ENCODE results near the gene ADGRG1. TPM values are rescaled to one million over a fixed set of nuclear protein-coding genes. Genes with fewer than 3 reads are reported as not detected.
"Not testable (repeated sequence)": the region's sequence is repeated elsewhere in the genome, so short reads cannot be mapped to it uniquely, and the experiment has no call there.

Gene ADGRG1
- total RNA-seq, 1 experiment from 2014 or later: 20.6 TPM

DNA sequence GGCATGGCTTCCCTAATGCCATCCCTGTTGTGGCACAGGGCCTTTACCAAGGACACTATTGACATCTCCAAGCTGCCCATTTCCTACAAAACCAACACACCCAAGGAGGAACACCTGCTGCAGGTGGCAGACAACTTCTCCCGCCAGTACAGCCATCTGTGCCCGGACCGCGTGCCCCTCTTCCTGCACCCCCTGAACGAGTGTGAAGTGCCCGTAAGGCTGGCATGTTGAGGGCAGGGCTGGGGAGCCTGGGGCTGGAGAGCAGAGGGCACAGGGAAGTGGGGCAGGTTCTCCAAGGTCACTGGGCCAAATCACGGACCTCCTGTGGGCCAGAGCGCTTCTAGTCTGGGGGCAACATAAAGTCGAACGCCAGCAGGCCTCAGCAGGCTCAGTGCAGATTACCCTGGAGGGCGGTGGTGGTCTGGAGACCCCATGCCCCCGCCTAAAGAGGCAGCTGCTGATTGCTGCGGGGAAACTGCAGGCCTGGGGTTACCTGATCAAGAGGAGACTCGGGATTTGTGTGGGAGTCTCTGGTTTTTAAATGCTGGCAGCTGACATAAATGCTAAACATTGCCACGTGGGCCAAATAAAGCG lies 70.5 kb downstream of the ADGRG1 start:
- DNase-seq (ENCODE audit: low read depth): no peak

GRCh38 chr16:57699481-57699880 lies 71.1 kb downstream of the ADGRG1 start:
- no peak for DNase-seq (ENCODE audit: low read depth)

DNA sequence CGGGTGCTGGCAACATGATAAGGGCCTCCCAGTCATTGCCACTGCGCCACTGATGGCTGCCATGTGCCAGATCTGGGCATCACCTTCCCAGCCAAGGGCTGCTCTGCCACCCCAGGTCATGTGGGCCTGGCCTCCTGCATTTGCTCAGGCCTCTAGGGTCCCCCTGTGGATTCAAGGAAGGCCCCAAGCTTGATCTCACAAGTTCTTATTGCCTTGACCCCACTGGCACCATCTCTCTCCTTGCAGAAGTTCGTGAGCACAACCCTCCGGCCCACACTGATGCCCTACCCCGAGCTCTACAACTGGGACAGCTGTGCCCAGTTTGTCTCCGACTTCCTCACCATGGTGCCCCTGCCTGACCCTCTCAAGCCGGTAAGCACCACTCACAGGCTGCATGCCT lies 71.5 kb downstream of the ADGRG1 start:
- no peak for DNase-seq (ENCODE audit: low read depth)

DNA sequence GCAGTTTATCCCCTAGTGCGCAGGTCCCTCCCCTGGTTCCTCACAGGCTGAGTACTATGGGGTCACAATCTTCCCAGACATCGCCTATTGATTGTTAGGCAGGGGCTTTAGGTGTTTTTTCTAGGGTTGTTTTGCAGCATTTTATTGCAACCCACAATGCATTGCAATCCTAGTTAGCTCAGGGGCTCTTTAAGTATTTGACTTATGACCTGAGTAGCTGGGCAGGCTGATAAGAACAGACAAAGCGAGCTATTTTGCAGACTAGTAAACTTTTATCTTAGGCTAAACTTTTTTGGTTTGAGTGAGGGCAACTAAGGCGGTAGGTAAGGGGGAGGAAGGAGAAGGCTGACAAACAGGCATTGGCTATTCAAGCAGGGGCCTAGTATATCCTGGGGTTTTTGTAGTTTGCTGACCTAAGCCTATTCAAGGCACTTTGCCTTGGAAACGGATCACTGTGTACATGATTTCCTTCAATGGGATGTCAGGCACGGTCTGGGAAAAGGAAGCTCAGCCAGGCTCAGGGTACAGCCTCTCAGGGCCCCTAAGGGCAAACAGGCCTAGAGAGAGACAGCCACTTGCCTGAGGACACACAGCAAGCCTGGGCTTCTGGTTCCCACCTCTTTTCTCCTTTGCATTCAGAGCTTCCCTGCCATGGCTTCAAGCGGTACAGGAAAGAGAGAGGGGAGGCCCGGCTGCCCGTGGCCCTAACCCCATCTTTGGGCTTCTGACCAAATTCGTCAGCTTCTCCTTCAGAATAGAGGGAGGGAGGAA lies 72.5 kb downstream of the ADGRG1 start:
- DNase-seq (ENCODE audit: low read depth): no peak

DNA sequence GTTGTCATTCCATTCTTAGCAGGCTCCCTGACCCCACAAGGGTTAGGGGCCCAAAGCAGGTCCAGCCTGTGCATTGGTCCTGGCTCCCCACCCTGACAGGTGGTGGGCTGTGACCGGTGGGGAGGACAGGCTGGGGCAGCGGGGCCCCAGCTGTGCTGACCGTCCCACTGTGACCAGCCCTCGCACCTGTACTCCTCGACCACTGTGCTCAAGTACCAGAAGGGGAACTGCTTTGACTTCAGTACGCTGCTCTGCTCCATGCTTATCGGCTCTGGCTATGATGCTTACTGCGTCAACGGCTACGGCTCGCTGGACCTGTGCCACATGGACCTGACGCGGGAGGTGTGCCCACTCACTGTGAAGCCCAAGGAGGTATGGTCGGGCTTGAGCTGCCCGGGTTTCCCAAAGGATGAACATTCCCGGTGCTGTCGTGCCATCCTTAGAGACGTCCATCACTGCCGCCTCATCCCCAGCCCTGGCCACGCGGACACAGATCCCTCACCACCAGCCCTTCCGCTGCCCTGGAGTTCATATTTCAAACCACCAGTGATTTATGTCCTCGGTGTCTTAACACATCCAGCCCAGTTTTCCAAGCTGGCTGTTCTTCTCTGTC lies 73.4 kb downstream of the ADGRG1 start:
- no peak for DNase-seq (ENCODE audit: low read depth)

DNA sequence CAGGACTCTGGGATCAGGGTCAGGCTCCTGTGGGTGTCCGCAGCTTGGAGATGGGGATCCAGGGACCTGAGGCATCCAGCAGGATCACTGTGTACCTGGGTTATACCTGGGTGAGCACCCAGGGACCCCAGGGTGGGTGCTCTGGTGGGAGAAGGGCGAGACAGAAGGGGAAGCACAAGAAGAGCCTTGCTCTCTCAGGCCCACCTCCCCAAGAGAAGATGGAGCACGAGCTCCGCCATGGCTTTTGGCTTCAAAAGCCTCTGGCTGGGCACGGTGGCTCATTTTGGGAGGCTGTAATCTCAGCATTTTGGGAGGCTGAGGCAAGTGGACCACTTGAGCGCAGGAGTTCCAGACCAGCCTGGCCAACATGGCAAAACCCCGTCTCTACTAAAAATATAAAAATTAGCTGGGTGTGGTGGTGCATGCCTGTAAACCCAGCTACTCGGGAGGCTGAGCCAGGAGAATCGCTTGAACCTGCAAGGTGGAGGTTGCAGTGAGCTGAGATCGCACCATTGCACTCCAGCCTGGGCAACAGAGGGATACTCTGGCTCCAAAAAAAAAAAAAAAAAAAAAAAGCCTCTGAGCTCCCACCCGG lies 75.1 kb downstream of the ADGRG1 start:
- DNase-seq (ENCODE audit: low read depth): no peak

- DNase-seq (ENCODE audit: low read depth): no peak
Measured at GRCh38 chr16:57704011-57704904, 75.8 kb downstream of the ADGRG1 start.

GRCh38 chr16:57704905-57705852 lies 76.7 kb downstream of the ADGRG1 start:
- no peak for DNase-seq (ENCODE audit: low read depth)

GRCh38 chr16:57706717-57707116 lies 78.3 kb downstream of the ADGRG1 start:
- DNase-seq (ENCODE audit: low read depth): no peak

- DNase-seq (ENCODE audit: low read depth): no peak
Measured at GRCh38 chr16:57707331-57707730, 78.9 kb downstream of the ADGRG1 start.

GRCh38 chr16:57708168-57708567 lies 79.7 kb downstream of the ADGRG1 start:
- DNase-seq (ENCODE audit: low read depth): no peak

- no peak for DNase-seq (ENCODE audit: low read depth)
Measured at GRCh38 chr16:57709663-57710062, 81.2 kb downstream of the ADGRG1 start.

DNA sequence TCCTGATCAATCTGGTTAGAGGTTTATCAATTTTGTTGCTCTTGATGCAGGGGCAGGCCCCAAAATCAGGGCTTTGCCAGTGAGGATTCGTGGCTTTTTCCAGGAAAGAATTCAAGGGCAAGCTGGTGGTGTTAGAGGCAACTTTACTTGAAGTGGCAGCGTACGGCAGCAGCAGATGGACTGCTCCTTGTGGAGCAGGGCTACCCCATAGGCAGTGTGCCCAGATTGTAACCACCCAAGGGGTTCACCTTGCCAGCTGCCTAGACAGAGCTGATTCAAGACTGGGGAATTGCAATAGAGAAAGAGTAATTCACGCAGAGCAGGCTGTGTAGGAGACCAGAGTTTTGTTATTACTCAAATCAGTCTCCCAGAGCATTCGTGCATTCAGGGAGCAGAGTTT lies 82.9 kb downstream of the ADGRG1 start:
- no peak for DNase-seq (ENCODE audit: low read depth)

GRCh38 chr16:57711993-57712392 lies 83.6 kb downstream of the ADGRG1 start:
- no peak for DNase-seq (ENCODE audit: low read depth)

DNA sequence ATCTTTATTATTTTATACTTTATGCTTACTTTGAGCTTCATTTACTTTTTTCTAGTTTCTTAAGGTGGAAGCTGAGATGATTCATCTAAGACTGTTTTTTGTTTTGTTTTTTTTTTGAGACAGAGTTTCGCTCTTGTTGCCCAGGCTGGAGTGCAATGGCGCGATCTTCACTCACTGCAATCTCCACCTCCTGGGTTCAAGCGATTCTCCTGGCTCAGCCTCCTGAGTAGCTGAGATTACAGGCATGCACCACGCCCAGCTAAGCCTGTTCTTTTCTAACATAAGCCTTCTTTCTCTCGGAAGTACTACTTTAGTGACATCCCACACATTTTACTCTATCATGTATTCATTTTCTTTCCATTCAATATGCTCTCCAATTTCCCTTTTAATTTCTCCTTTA lies 84.1 kb downstream of the ADGRG1 start:
- not testable (repeated sequence) for DNase-seq (ENCODE audit: low read depth)

DNA sequence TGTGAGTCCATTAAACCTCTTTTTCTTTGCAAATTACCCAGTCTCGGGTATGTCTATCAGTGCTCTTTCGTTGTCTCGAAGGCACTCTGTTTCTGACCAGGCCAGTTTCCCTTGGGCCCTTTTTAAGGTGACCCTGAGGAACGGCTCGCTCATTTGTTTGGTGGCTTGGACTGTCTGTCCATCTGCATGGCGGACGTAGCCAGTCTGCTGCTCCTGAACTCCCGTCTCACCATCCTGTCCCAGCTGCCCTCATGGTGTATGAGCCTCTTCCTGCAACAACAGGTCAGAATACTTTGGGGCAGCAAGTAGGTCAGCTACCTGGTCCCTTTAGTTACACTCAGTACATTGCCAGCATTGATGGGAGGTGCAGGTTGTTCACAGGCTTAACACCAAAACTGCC lies 85.2 kb downstream of the ADGRG1 start:
- DNase-seq (ENCODE audit: low read depth): no peak

GRCh38 chr16:57714047-57714446 lies 85.6 kb downstream of the ADGRG1 start:
- DNase-seq (ENCODE audit: low read depth): no peak

Measured in M059J (cell line).